HEK293T (cell line): Measurements from ENCODE around the gene NUTM2B.
"Not testable (repeated sequence)": the region's sequence is repeated elsewhere in the genome, so short reads cannot be mapped to it uniquely, and the experiment has no call there.

Source experiments
- CTCF ChIA-PET: fragments of 350-600 bp; formaldehyde crosslinking; extraction: SDS; loops from one replicate; lab custom pipeline; 2021; ENCODE audit warnings: antibody characterized with exemption, inconsistent platforms; lab: Yijun Ruan, JAX
- POLR2A ChIA-PET: fragments of 350-600 bp; formaldehyde crosslinking; extraction: SDS; loops from one replicate; lab custom pipeline; 2020; ENCODE audit warnings: antibody characterized with exemption, inconsistent platforms; lab: Yijun Ruan, JAX
- DNase-seq: peaks from one replicate; pipeline ENCODE4 v3.0.0; 2012; ENCODE audit warnings: mixed read lengths; ENCODE audit errors: extremely low spot score

NUTM2B gene

GRCh38 chr10:79702927-79703326, at the start of gene NUTM2B:
NUTM2B (plus strand) TSS chr10:79703227; CDS start chr10:79703610, 383 bp downstream.
- DNase-seq, CTCF ChIA-PET, POLR2A ChIA-PET: not testable (repeated sequence)

GRCh38 chr10:79663287-79663686, 39.7 kb upstream of the NUTM2B start:
- CTCF ChIA-PET, DNase-seq, POLR2A ChIA-PET: not testable (repeated sequence)

DNA sequence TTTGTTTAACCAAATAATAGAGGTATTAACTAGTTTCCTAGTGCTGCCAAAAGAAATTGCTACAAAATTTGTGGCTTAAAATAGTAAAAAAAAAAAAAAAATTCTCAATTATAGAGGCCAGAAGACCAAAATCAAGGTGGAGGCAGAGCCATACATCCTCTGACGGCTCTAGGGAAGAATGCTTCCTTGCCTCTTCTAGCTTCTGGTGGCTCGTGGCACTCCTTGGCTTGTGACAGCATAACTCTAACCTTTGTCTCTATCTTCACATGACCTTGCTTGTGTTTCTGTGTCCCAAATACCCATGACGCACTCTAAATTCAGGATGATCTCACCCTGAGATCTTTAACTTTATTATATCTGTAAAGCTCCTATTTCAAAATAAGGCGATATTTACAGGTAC, 38.3 kb upstream of the NUTM2B start:
- CTCF ChIA-PET: not testable (repeated sequence)

DNA sequence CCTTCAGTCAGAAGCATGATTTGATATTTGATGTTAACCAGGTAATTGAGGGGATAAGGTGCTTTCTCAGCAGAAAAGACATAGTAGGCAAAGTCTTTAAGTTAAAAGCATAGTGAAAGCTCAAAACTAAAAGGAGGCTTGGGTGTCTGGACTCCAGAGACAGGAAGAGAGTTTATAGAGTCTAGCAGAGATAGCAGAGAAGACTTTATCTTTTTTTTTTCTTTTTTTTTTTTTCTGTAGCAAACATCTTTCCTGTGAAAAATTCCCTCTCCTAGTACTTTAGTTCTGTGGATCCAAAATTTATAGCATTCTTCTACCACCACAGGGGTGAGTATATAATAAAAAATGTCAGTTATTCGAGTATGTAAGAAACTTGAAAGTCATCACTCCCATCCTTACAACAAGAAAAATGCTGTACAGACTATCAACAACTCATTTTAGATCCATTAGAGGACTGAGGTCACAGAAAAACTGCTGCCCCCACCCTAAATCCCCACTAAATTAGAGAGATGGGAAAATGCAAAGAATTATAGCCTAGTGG, 33.7 kb upstream of the NUTM2B start:
- DNase-seq, POLR2A ChIA-PET, CTCF ChIA-PET: not testable (repeated sequence)

More for the DNA sequence above, 38.3 kb upstream of the NUTM2B start:
- DNase-seq, POLR2A ChIA-PET: not testable (repeated sequence)

GRCh38 chr10:79674878-79675277, 28.1 kb upstream of the NUTM2B start:
- CTCF ChIA-PET, DNase-seq, POLR2A ChIA-PET: not testable (repeated sequence)

- DNase-seq, CTCF ChIA-PET, POLR2A ChIA-PET: not testable (repeated sequence)
Observed at GRCh38 chr10:79683026-79683883, 19.8 kb upstream of the NUTM2B start.

DNA sequence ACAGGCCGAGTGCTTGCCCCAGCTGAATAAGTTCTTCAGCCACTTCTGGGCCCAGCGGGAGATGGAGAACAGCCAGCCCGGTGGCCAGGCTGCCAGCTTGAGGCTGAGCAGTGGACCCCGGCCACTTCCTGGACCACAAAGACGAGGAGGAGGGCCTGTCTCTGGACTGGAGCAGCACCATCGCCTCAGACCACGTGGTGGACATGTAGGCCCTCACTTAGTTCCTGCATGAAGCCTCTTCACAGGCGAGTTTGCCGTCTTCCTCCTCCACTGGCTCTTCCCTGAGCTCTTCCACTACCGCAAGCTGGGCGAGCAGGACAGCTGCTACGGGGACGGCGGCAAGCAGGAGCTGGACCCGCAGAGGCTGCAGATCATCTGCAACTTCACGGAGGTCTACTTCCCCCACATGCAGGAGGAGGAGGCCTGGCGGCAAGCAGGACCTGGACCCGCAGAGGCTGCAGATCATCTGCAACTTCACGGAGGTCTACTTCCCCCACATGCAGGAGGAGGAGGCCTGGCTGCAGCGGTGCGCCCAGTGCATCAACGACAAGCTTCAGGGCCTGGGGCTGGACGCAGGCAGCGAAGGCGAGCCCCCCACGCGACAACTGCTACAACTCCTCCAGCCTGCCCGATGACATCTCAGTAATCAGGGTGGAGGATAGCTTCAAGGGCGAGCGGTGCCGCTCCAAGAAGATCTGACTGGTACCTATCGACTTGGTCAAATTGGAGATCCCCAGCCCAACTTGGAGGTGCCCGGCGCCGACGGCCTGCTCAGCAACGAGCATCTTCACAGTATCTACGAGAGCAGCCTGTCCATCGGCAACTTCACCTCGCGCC, 18.9 kb upstream of the NUTM2B start:
- POLR2A ChIA-PET, DNase-seq, CTCF ChIA-PET: not testable (repeated sequence)

- CTCF ChIA-PET, POLR2A ChIA-PET: not testable (repeated sequence)
- peak; percentile 13 for DNase-seq
Observed at GRCh38 chr10:79685044-79685685, 17.9 kb upstream of the NUTM2B start.

DNA sequence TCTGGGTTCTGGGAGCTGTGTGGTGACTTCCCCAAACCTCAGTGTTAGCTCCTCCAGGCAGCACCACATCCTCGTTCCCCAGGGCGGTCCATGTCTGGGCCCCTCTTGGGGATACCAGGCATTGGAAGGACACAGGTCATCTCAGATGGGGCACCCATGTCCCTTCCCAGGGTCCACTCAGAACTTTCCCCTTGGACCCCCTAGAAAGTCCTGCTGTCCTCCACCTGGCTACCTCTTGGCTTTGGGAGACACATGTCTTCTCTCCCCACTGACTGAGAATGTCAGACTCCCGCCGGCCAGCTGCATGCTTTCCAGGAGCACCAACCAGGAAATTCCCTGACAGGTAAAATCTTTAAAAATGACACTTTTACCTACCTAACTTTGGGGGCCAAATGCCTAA, 16.4 kb upstream of the NUTM2B start:
- POLR2A ChIA-PET, CTCF ChIA-PET: not testable (repeated sequence)

GRCh38 chr10:79687406-79688150, 15.4 kb upstream of the NUTM2B start:
- DNase-seq, CTCF ChIA-PET, POLR2A ChIA-PET: not testable (repeated sequence)

More for the DNA sequence above, 16.4 kb upstream of the NUTM2B start:
- DNase-seq: not testable (repeated sequence)

GRCh38 chr10:79688798-79689197, 14.2 kb upstream of the NUTM2B start:
- CTCF ChIA-PET, DNase-seq, POLR2A ChIA-PET: not testable (repeated sequence)

GRCh38 chr10:79696596-79696995, 6.4 kb upstream of the NUTM2B start:
- CTCF ChIA-PET, POLR2A ChIA-PET, DNase-seq: not testable (repeated sequence)

GRCh38 chr10:79697141-79697540, 5.9 kb upstream of the NUTM2B start:
- POLR2A ChIA-PET, DNase-seq, CTCF ChIA-PET: not testable (repeated sequence)

- CTCF ChIA-PET, POLR2A ChIA-PET, DNase-seq: not testable (repeated sequence)
Observed at GRCh38 chr10:79700381-79700944, 2.6 kb upstream of the NUTM2B start.

DNA sequence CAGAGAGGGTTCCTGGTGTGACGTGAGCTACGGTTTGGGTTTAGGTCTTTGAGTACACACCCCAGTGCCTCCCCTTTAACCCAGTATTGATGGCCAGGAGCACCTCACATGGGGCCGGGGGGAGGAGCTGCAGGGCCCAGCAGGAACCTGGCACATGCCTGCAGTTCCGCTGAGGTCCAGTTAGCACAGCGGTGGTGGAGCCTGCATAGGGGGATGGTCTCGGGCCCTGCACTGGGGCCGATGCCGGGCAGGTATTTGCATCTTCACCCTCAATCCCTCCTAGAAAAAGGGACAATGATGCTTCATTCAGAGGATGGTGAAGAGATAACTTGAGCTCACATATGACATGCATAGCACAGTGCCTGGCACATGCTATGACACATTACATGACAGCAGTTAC, 4.0 kb downstream of the NUTM2B start:
- CTCF ChIA-PET, POLR2A ChIA-PET, DNase-seq: not testable (repeated sequence)

DNA sequence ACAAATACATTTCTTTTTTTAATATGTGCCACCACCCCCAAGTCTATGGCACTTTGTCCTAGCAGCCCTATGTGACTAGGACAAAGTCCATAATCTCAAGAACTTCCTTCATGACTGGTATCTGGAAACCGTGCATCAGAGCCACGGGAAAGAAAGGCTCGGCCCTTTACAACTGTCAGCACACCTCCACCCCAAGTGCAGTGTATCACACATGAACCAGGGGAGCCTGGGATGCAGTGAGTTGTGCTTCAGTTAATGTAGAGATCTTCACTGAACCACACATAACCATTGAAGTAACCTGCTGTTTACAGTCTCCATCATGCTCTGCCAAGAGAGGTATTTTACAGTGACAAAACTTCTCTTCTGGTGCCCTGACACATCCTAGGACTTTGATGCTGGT, 11.9 kb downstream of the NUTM2B start:
- DNase-seq, POLR2A ChIA-PET, CTCF ChIA-PET: not testable (repeated sequence)

GRCh38 chr10:79716917-79717579, 14.0 kb downstream of the NUTM2B start:
- CTCF ChIA-PET: not testable (repeated sequence)

More at GRCh38 chr10:79716917-79717579, 14.0 kb downstream of the NUTM2B start:
- POLR2A ChIA-PET, DNase-seq: not testable (repeated sequence)
